HG03575 (cell line): Measurements from ENCODE around the gene MRPL36.

Source experiments
- ATAC-seq: cut with Tn5 transposase; IDR thresholded peaks from one replicate; pipeline ENCODE4 v1.9.1; 2021; ENCODE audit not compliant: unreplicated experiment, insufficient number of reproducible peaks, low FRiP score; ENCODE audit errors: extremely low read depth

The MRPL36 gene

DNA sequence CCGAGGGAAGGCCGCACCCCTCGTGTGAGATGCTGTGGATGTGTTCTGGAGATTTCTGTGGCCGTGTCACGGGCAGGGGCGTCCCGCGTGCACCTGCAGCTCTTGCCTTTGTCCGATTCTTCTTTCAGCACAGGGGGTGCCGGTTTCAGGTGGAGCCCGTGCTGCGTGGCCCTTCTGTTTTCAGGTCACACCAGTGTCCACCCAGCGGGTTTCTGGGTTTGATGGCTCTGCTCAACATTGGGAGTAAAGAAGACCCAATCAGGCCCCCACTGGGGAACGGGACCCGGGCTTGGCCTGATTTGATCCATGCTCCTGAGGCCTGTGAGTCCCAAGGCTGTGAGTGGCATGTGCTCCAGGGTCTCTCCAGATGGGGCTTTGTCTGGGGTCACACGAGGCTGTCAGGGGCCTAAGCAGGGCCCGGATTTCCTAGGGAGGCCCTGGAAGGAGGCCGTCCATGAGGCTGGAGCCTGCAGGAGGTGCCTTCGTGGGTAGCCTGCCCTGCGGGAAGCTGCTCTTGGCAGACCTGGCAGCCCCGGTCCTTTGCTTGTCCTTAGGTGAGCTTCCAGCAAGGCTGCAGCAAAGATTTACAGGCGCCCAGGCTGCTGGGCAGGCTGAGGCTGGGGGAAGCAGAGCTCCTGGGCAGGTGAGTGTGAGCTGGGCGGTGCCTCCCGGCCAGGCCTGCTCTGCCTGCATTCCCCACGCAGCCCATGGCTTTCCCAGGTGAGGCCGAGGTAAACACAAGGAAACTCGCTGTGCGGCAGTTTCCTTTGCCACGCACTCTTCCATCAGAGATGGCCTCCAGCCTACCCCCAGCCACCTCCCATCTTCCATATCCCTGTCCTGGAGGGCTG lies 12.8 kb downstream of the MRPL36 start:
- ATAC-seq, result no peak

DNA sequence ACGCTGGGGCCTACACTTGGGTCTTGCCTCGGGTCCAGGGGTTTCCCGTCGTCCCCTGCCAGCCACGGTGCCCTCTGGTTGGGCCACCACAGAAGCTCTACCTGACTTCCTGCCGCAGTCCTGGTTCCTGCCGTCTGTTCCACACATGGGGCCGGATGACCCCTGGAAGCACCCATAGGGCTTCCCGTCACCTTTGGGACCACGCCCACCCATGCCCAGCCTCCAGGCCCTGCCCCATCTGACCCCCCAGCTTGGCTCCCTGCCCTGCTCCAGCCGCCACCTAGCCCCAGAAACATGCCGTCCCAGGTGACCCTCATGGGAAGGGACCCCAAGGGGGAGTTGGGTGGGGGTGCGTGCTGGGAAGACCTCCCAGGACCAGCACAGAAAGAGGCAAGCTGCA lies 13.7 kb downstream of the MRPL36 start:
- no peak for ATAC-seq

DNA sequence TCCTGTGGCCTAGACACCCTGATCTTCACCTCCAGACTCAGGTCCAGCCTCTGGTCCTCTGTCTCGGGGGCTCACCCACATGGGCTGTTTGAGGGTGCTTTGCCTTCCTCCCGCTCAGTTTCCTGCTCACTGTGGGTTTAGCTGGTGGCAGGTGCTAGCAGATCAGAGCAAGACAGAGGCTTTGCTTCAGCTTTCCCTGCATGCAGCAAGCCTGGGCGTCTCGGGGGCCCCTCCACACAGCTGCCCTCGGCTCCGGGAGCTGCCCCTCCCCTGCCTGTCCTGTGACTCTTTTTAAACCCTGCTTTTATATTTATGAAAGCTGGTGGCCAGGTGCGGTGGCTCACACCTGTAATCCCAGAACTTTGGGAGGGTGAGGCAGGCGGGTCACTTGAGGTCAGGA lies 14.6 kb downstream of the MRPL36 start:
- no peak for ATAC-seq

GRCh38 chr5:1784197-1785050 lies 15.2 kb downstream of the MRPL36 start:
- no peak for ATAC-seq

DNA sequence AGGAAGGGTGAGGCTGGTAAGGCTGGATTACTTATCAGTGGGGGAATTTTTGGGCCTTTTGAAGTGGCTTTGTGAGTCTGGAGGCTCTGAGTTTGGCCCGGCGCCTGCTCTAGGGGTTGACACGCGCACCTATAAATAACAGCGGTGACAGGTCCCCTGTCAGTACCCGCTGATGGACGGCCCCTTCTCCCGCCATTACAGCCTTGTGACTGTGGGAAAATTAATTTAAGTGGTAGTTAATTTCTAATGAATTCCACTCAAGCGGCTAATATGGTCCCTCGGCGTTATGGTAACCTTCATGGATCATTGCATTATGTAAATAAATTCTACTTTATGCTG lies 16.5 kb downstream of the MRPL36 start:
- ATAC-seq, result peak; percentile 77

DNA sequence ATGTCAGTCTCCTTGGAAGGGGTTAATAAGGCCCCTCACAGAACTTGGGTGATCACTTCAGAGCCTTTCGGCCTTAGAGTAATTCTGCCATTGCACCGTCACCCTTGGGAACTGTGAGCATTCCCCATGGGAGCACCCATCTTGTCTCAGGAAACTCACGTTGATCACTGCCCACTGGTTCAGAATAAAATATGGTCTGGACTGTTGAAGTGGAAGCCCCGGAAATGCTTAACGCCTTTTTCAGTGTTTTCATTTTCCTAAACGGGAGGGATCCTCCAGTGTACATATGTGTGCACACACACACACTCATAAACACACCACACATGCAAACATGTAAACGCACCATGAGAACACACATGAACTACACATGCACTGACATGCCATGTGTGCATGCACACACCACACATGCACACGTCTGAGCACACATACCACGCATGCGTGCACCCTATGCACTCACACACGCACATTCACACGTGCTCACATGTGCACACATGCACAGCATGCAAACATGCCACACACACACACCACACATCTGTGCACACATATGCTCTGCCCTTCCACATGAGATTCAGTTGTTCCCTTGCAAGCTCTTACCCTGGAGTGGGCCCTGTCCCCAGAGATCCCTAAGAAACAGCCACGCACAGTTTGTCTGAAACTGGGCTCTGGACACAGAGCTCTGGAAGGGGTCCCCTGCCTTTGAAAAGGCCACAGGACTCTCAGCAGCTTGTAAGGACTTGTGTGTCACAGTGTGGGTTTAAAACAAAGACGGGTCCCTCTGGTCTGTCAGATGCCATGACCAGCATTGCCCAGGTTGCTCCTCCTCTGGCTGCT lies 17.0 kb downstream of the MRPL36 start:
- ATAC-seq, result no peak

GRCh38 chr5:1781726-1782384 lies 17.8 kb downstream of the MRPL36 start:
- ATAC-seq, result no peak

DNA sequence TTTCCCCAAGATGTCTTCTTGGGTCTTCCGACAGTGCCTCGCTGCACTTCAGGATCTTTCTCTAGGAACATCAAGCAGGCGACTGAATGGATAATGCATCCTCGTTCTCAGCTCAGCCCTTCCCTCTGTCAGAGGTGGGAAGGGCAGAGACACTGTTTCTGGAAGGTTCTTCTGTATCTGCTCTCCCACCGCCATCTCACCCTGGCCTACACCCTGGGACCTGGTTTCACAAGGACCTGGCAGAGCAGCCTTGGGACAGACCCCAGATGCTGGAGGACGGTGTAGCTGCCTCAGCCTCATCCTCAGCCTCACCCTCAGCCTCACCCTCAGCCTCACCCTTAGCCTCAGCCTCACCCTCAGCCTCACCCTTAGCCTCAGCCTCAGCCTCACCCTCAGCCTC lies 18.5 kb downstream of the MRPL36 start:
- ATAC-seq, result no peak

DNA sequence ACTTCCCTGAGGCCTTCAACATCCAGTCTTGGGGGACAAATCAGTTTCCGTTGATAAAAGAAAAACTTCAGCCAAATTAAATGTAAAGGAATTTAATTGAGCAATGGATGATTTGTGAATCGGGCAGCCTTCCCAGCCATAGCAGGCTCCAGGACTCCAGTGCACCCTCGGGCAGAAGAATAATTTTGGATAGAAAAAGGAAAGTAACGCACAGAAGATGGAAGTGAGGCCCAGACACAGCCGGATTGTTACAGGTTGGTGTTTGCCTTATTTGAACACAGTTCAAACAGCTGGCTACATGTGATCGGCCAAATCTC lies 19.1 kb downstream of the MRPL36 start:
- ATAC-seq, result no peak

- ATAC-seq, result no peak
These were observed 19.6 kb downstream of the MRPL36 start for GRCh38 chr5:1779782-1780613.

GRCh38 chr5:1779021-1779680 lies 20.5 kb downstream of the MRPL36 start:
- ATAC-seq, result no peak

DNA sequence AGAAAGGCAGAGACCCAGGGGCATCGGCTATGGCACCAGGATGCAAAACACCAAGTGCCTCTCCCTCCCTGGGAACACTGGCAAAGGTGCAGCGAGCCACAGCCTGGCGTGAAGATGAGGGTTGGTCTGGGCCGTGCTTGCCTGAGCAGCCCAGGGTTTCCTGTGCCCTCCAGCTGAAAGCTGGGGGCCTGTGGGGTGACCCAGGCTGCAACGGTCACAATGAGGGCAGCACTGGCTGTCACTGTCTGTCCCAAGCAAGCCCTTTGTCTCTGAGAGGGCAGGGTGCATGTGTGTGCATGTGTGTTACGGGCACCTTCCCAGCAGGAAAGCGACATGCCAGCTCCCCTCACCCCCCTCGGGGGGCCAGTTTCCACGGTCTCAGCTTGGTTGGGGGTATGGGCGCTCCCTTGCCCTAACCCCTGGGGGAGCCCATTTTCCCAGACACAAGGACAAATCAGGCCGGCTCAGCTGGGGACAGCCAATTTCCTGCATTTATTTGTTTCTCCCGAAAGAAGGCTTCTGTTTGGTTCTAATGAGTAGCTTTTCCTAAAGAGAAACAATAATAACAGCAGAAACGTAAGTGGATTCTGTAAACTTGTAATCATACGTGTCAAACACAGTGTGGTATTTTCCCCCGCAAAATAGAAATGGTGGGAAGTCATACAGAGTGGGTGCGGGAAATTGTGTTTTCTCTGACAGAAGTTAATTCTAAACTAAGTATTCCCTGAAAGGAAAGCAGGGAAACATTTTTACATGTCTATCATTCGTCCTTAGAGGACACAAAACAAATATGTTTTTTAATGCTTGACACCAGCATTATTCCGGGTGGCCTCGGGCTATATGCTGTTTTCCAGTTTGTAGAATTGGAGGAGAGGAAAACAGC lies 21.3 kb downstream of the MRPL36 start:
- no peak for ATAC-seq

- ATAC-seq, result no peak
These were observed 22.1 kb downstream of the MRPL36 start for GRCh38 chr5:1777281-1778137.

- ATAC-seq, result no peak
These were observed 22.8 kb downstream of the MRPL36 start for GRCh38 chr5:1776831-1777230.

- no peak for ATAC-seq
These were observed 27.0 kb downstream of the MRPL36 start for GRCh38 chr5:1772634-1773033.
